ENCODE measurements around the gene STXBP5L. TPM values are rescaled to one million over a fixed set of nuclear protein-coding genes. Genes with fewer than 3 reads are reported as not detected.

The STXBP5L gene
- polyA plus RNA-seq, 3 donors: 0.13 TPM; not detected in 2

Other genes with a start within 250 kb of the STXBP5L start
- 10 to 100 TPM in 1 of 3 donors, 1 to 10 TPM in 2; 1.2 to 44.6 (median 1.9) TPM for gene HGD, start 226.0 kb upstream of the STXBP5L start, polyA plus RNA-seq
- gene RABL3, start 165.7 kb upstream of the STXBP5L start, polyA plus RNA-seq: 10 to 100 TPM in 2 of 3 donors, 1 to 10 TPM in 1; 6.3 to 13.4 (median 13.2) TPM
- 1 to 10 TPM; 3.0 to 5.6 (median 3.1) TPM for gene GTF2E1, start 165.5 kb upstream of the STXBP5L start, polyA plus RNA-seq

Measured in adipose tissue (tissue), 3 donors.